HG03460 (cell line): Measurements from ENCODE around the gene METTL25B.

ENCODE experiments used
- ATAC-seq: cut with Tn5 transposase; IDR thresholded peaks from one replicate; pipeline ENCODE4 v1.9.1; 2021; ENCODE audit not compliant: unreplicated experiment

METTL25B gene

DNA sequence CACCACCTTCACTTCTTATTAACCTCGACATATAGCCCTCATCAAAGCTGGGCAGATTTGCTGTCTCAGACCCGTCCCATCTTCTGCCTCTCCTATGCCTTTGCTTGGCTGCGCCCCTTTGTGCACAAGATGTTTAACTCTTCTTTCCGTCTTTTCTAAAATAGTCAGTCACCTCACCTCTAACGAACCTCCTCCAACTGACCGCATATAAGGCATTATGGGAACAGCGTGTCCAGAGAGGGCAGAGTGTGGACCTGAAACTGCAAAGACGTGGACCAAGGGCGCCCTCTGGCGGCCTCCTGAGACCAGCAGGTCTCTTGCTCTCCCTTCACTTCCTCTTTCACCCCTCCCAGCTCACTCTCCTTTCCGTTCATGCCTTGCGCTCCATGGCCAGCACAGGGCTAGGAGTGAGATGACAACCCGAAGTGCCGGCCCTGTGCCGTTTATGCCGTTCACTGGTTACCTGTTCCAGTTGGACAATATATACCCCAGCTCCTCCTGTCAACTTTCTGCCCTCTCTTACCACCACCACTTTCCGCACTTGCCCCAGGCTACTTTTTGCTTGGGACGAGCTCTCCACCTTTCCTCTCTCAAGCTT, 2.5 kb upstream of the METTL25B start:
- ATAC-seq, result no peak

DNA sequence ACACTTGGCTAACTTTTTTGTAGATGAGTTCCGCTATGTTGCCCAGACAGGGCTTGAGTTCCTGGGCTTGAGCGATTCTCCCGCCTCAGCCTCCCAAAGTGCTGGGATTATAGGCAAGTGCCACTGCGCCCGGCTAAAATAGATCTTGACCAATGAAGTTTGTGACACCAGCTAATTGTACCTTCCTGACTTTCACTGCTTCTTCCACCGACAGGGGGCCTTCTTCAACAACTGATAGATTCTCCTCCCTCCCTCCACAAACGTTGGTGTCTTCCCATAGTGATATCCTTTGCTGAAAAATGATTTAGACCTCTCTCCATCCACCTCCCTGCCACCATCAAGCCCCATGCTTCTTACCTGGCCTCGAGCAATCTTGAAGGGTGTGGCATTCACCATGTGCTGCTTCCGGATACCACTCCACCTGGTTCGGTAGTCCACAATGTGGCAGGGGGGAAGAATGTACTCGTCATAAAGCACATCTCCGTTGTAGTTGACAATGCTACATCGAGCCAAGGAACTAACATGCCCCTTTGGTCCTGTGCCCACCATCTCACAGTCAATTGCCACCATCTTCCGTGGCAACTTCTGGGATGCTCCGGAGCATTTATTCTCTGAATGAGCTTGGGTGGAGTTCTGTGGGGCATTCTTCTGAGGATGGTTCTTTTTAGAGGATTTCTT, 1.6 kb upstream of the METTL25B start:
- ATAC-seq, result no peak

DNA sequence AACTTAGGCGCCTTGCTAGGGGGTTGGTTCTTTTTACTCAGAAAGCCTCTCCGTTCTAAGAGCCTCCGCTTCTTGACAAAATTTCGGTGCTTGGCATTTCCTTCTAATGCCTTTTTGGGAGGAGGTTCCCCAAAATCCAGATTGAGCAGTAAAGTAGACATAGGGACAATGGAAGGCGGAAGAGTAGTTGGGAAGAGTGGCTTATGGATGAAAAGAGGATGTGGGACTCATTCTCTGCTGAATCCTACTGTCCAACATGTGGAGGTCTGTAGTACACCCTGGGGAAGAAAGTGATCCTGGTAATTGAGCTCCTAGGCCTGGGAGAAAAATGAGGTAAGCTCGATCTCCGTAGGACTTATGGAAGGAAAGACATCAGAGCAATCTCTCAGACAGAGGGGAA, 777 bp upstream of the METTL25B start:
- ATAC-seq, result no peak

DNA sequence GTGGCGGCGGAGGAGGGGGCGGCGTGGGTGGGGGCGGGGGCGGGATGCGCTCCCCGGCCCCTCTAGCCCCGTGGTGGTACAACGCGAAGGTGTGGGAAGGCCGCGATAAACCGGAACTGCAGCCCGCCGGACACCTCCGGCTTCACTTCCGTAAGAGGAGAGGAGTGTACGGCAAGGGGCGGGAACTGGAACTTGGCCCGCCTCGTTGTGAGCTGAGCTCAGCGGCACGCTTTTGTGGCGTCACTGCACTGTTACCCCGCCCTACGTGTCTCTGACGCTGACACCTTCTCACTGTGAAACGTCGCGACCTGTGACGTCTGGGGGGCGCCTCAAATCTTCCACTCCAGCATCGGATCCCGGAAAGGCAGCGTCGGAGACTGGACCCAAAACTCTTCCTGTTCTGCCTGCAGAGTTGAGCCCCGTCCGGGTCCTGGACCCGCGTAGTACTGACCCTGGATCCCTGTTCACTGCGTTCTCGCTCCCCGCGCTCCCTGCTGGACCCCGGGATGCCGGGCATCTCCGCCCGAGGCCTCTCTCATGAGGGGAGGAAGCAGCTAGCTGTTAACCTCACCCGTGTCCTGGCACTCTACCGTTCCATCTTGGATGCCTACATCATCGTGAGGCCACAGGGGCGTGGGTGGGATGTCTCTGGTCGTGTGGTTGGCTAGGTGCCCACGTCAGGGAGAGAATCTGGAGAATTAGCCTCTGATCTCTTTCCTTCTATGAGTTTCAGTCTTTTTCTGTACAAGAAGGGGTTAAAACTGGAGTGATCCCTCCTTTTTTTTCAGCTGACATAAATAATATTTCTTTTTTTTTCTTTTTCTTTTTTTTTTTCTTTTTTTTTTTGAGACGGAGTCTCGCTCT, 562 bp downstream of the METTL25B start, which contains the start of gene ISG20L2:
Gene ISG20L2 (minus strand): TSS at position 168 of the 864 bp plus-strand sequence. CDS start 1,114 bp downstream, outside the sequence.
- ATAC-seq, result peak; percentile 84

DNA sequence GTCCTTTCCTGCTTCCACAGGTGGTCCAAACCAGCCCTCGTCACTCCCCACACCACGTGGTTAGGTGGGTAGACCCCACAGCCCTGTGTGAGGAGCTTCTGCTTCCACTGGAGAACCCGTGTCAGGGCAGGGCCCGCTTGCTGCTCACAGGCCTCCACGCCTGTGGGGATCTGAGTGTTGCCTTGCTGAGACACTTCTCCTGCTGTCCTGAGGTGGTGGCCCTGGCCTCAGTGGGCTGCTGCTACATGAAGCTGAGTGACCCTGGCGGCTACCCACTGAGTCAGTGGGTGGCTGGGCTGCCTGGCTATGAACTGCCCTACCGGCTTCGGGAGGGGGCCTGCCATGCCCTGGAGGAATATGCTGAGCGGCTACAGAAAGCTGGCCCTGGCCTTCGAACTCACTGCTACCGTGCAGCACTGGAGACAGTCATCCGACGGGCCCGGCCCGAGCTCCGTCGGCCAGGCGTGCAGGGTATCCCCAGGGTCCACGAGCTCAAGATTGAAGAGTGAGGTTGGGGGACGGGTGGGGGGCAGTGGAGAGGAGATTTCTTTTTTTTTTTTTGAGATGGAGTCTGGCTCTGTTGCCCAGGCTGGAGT, 5.8 kb downstream of the METTL25B start:
- ATAC-seq, result no peak

DNA sequence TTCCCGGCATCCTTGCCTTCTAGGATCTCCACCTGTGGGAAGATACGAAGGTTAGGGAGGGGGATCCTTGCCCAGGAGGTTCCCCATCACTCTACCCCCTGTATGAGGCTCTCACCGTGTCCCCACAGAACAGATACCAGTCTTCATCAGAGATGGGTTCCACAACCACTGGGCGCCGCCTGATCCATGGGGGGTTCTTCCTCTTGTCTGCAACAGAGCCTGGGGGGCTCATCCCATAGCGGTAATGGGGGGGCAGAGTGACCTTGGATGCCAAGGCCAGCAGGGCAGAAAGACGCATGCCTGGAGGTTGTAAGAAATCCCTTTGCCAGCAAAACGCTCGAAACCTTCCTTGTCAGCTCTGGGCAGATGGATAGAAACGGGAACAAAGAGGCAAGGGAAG, 10.1 kb downstream of the METTL25B start:
- no peak for ATAC-seq

DNA sequence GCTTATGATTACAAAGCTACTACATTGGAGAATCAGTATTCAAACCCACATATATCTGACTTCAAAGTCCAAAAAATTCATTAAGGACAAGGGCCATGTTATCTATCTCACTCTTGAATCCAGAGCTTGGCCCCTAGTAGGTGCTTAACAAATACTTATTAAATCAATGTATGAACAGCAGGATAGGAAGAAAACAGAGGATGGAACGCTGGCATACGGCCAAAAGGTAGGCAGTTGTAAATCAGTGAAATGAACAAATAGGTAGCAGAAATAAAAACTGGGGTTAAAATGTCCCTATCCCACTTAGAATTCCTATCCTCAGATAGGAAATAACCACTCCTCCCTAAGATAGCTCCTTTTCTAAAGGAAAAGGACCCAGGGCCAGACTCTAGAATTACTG, 10.6 kb downstream of the METTL25B start:
- ATAC-seq, result no peak

DNA sequence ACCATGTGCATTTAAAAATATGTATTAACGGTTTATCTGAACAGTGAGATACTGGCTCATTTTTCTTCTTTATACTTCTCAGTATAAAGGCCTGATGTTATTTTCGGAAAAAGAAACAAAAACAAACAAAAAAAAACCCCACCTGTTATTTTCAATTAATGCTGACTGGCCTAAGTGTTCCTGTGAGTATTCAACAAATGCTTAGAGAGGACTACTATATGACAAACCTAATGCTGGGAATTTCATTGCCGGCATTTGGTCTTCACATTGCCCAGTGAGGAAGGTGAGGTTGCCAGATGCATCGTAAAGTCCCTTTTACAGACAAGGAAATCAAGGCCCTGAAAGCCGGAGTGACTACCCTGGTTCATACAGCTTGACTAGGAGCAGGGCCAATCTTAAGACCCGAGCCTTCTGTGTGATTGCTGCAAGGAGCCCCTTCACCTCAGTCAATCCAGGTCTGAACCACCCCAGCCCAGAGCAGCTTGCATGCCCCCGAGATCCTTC, 12.0 kb downstream of the METTL25B start:
- no peak for ATAC-seq

DNA sequence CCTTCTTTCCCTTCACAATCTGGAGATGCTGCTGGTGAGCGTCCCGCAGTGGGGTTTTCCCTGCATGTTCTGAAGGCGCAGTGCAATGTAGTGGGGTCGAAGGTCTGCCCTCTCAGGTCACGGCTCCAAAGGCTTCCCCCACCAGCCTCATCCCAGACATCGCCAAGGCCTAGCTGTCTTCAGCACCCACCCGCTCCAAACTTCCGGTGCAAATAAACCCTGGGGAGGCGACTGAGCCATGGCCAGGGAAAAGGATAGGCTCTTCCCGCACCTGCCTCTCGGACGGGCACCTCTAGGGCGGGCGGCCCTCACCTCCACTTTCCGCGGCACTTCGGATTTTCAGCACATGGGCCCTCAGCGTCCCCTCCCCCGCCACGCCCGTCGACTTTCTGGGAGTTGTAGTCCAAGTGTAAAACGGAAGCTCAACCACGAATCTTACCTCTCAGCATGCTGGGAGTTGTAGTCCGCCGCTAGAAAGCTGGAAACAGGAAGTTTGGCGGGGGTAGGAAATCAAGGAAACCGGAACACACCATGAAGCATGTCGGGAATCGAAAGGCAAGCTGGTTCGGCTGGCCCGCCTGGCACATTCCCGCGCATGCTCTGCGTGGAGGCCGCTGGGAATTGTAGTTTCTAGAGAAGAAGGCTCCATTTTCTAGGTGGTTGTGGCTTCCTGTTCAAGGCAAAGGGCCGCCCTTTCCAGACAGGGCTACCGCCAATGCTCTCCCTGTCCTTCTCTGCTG, 12.6 kb downstream of the METTL25B start, which contains the start of gene MRPL24:
Gene MRPL24 (minus strand): TSS at position 348 of the 740 bp plus-strand sequence. CDS start 2,384 bp downstream, outside the sequence.
- ATAC-seq, result peak; percentile 76

DNA sequence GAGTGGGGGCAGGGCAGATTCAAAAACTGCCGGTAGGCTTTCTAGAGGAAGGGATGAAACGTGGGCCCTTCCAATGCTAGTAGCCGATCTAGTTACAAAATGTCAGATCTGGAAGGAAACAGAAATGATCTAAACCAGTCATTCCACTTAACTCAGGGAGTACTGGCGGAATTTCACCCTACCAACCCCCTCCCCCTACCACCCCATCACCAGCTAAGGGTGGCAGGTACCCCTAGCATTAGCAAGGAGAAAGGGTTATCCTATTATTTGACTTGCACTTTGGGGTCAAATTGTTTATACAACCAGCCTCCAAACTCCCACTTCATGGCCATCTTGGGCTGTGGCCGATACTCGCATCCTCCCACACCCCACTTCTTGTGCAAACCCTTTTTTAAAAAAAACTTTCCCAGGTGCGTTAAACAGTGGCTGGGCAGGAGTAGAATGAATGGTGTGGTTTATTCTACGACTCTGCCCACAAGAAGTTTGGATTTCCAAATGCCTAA, 13.3 kb downstream of the METTL25B start:
- no peak for ATAC-seq

DNA sequence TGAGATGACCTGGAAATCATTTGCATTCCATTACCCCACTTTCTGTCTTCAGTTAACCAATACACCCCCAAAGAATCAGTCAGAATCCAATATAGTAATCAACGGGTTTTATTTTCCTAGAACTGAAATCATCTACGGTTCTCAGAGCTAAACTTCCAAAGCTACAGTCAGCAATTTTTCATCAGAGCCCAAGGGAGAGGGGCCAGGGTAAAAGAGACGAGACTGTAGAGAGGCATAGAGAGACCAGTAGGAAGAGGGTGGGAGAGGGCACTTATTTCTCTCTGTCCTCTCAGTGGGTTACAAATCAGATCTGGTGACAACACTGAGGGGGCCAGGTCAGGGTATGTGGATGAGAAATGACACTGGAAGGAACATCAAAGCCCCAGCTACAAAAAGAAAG, 13.7 kb downstream of the METTL25B start:
- no peak for ATAC-seq

DNA sequence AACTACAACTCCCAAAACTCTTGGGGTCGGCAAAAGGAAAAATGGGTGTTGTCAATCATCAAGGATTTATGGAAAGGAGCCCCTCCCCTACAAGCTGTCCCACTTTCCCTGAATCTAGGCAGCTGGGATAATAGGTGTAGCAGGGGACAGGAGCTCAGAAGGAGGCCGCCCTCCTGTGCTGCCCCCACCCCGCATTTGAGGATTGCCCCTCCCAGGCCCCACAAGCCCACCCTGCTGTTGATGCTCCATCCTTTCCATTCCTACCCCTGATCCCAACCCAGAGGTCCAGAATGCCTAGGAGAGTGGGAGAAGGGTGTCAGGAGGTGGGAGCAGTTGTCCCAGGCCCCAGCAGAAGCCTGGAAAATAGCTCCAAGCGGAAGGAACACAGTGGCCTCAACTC, 14.5 kb downstream of the METTL25B start:
- no peak for ATAC-seq

DNA sequence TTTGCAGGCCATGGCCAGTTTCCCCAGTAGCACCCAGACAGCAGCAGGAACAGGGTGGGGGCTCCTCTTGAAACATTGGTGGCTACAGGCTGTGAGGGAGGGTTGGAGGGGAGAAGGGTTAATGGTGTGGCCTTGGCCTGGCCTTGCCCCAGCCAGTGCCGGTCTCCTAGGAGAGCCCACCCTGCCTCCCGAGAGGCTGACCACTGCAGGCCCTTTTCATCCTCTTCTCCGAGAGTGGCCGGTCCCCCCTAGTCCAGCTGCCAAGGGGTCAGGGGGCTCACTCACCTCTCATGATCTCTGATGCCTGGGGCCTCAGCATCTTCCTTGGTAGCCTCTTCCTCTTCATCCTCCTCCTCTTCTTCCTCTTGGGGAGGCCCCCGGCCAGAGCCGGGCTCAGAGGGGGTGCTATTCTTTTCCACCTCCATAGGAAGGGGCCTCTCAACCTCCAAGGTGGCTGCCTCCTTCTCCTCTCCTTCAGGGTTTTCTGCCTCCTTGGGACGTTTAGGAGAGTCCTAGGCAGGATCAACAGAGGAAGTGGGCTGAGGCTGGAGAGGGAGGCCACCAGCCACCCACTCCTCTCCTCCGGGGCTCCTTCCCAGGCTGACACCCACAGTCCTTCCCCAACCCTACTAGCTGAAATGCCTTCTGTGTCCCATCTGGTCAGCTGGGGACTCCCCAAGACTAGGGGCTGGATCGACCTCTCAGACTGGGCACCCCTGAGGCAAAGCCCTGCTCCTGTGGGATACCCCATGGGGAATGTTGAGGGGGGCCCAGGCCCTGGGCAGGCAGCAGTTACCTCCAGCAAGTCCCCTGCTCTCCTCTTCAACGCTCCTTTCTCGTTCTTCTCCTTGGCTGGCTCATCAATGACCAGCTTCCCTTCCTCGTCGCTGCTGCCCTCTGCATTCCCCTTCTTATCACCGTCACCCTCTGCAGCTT, 15.4 kb downstream of the METTL25B start:
- no peak for ATAC-seq

DNA sequence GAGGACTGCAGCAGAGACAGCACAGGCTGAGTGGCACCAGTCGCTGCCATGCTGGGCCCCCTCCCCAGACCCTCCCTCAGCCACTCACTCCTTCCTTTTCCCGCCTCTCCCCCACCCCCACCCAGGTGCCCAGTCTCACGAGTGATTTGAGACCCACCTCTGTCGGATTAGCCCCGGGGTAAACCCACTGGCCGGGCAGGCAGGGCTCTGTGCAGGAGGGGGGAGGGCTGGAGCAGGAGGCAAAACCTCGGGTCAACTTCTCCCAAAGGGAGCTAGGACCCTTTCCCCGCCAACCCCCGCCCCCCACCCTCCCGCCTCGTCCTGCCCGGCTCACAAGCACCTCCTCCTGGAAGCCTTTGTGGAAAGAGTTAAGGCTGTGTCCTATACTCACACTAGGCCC, 16.1 kb downstream of the METTL25B start:
- ATAC-seq, result no peak

DNA sequence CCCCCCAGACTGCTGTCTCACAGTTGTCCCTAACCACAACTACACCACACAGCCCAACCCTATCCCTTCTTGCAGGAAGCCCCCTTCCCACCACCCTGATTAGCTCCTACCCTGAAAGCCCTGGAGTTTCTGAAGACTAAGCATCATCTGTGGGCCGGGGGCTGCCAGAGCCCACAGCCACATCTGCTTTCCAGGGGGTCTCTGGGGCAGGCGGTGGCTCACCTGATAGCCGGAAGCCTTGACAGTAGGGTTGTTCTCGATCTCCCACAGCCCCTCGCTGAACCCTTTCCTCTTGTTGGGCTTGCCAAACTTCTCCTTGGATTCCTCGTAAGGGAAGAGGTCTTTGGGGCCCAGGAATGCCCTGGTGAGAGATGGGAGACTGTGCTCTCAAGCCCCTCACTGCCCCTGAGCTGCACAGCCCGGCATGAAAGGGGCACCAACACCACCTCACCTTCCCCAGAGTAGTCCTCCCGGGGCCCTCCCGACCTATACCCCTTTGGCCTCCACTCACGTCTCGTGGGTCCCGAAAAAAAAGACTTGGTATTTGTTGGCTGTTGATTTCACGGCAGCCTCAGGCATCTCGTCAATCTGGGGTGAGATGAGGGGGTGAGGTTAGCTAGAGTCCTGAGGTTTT, 16.6 kb downstream of the METTL25B start:
- ATAC-seq, result no peak

DNA sequence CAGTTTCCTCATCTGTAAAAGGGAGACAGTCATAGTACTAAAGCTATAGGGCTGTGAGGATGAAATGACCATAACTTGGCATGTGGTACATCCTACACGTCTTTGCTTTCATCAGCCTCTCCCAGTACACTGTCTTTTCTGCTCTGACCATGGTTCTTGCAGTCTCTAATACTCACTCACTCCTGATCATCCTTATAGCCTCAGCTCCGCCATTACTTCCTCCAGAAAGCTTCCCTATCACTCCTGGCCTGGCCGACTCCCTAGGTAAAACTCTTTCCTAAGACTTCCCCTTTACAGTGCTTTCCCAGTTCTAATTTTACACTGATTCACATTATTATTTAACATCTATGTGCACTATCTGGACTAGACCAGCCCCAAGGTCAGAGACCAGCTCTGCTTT, 17.6 kb downstream of the METTL25B start:
- ATAC-seq, result no peak

DNA sequence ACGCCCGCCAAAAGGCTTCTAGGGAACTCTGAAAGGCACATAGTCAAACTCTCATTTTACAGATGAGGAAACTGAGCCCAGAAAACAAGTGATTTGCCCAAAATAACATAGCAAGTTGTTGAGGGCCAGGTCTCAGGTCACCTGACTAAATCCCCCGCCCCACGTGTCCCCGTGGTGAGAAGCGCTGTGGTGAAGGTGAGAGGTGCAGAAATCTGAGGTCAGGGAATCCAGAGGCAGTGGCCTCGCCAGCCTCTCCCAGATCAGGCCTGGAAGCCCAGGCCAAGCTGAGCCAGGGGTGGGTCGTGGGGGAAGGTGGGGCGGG, 18.1 kb downstream of the METTL25B start:
- no peak for ATAC-seq

DNA sequence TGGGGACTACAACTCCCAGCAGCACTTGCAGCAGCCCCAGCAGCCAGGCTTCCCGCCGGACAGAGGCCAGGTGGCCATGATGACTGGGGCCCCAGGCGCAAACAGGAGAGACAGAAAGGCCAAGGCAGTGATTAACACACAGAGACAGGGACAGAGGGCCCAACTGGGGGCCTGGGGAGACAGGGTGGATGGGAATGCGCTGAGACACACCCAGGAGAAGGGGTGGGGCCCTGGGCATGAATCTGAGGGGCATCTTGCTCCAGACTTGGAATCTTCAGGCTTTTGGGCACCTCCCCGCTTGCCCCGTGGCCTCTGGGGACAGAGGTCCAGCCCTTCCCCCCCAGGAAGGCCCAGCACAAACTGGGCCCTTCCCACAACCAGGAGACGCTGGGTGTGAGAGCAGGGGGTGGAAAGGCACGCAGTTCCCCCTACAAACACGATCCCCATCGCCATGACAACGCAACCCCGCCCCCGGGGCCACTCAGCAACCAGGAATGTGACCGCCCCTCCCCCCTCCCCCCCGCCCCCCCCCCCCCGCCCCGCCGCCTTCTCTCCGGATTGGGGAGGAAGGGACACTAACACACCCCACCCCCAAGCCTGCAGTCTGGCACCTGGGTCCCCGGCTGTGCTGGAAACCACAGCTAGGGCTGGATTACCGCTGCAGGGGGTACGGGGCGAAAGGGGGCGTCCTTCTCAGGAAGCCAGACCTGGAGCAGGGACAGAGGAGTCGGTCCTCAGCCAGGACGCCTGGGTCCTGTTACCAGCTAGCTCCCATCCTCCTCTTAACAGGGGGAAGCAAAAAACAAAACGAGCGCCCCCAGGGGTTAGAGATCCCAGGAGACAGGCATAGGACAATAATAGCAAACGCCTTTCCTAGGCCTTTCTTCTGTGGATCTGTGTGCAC, 18.7 kb downstream of the METTL25B start:
- no peak for ATAC-seq
